HEK293 (cell line): Measurements from ENCODE around the gene ZNF19.

Experiments
- CTCF ChIA-PET: fragments of 350-600 bp; formaldehyde crosslinking; extraction: SDS; loops from one replicate; lab custom pipeline; 2021; ENCODE audit warnings: antibody characterized with exemption; lab: Yijun Ruan, JAX
- POLR2A ChIA-PET: fragments of 300-600 bp; formaldehyde crosslinking; extraction: SDS; loops from one replicate; lab custom pipeline; 2020; ENCODE audit warnings: antibody characterized with exemption, inconsistent platforms; lab: Yijun Ruan, JAX
- H3K27ac ChIP-seq: fragments of 200-500 bp; sonication (Bioruptor generic); 2 replicates; pipeline ENCODE4 v1.5.1; 2014; ENCODE audit warnings: low read depth, low read length, control low read depth, inconsistent platforms; ENCODE audit errors: extremely low read depth
- H3K36me3 ChIP-seq, 2 experiments: fragments of 200-500 bp in 1 of 2; sonication (Bioruptor generic) in 1 of 2; 1 replicate in 1 of 2; 2 replicates in 1 of 2; pipeline ENCODE4 v1.5.1; 2014 to 2017; ENCODE audit warnings: inconsistent platforms in 2 of 2, low read length in 2 of 2; ENCODE audit not compliant: control insufficient read depth in 2 of 2, insufficient read depth in 1 of 2
- H3K4me1 ChIP-seq: fragments of 200-500 bp; sonication (Bioruptor generic); 2 replicates; pipeline ENCODE4 v1.5.1; 2014; ENCODE audit warnings: mild to moderate bottlenecking, low read length, inconsistent platforms; ENCODE audit not compliant: control insufficient read depth, insufficient read depth
- H3K4me3 ChIP-seq: 2 replicates; pipeline ENCODE4 v1.5.1; 2011; ENCODE audit warnings: low read depth, mild to moderate bottlenecking, control low read depth, low read length, moderate library complexity
- H3K9me3 ChIP-seq: fragments of 200-500 bp; sonication (Bioruptor generic); 2 replicates; pipeline ENCODE4 v1.5.1; 2014; ENCODE audit warnings: low read depth, low read length, inconsistent platforms; ENCODE audit not compliant: control insufficient read depth, insufficient read depth
- FEZF1 ChIP-seq: fragments of 450-650 bp; formaldehyde crosslinking; IDR thresholded peaks from 2 replicates; pipeline ENCODE4 v1.5.1; 2016; ENCODE audit warnings: missing biosample characterization, missing genetic modification characterization
- PRDM10 ChIP-seq: fragments of 450-650 bp; formaldehyde crosslinking; IDR thresholded peaks from 2 replicates; pipeline ENCODE4 v1.5.1; 2016; ENCODE audit warnings: missing biosample characterization, missing genetic modification characterization
- PRDM4 ChIP-seq: fragments of 450-650 bp; formaldehyde crosslinking; IDR thresholded peaks from 2 replicates; pipeline ENCODE4 v1.5.1; 2017; ENCODE audit warnings: missing biosample characterization, missing genetic modification characterization
- REST ChIP-seq: fragments of 450-650 bp; formaldehyde crosslinking; IDR thresholded peaks from 2 replicates; pipeline ENCODE4 v1.5.1; 2016; ENCODE audit warnings: missing biosample characterization, missing genetic modification characterization
- SALL2 ChIP-seq: fragments of 450-650 bp; formaldehyde crosslinking; IDR thresholded peaks from 2 replicates; pipeline ENCODE4 v1.5.0; 2017; ENCODE audit warnings: missing biosample characterization, mild to moderate bottlenecking, missing genetic modification characterization, borderline replicate concordance
- SCRT2 ChIP-seq: fragments of 450-650 bp; formaldehyde crosslinking; IDR thresholded peaks from 2 replicates; pipeline ENCODE4 v1.5.1; 2016; ENCODE audit warnings: missing biosample characterization, missing genetic modification characterization
- ZNF132 ChIP-seq: fragments of 450-650 bp; formaldehyde crosslinking; IDR thresholded peaks from 2 replicates; pipeline ENCODE4 v1.5.1; 2017; ENCODE audit warnings: missing biosample characterization, missing genetic modification characterization, borderline replicate concordance
- ZNF140 ChIP-seq: fragments of 450-650 bp; formaldehyde crosslinking; IDR thresholded peaks from 2 replicates; pipeline ENCODE4 v1.5.1; 2016; ENCODE audit warnings: missing biosample characterization, missing genetic modification characterization
- ZNF155 ChIP-seq: fragments of 450-650 bp; formaldehyde crosslinking; IDR thresholded peaks from 2 replicates; pipeline ENCODE4 v1.5.1; 2016; ENCODE audit warnings: missing biosample characterization, missing genetic modification characterization
- ZNF16 ChIP-seq: fragments of 450-650 bp; formaldehyde crosslinking; IDR thresholded peaks from 2 replicates; pipeline ENCODE4 v1.5.1; 2016; ENCODE audit warnings: low read depth, missing biosample characterization, missing genetic modification characterization
- ZNF449 ChIP-seq: fragments of 450-650 bp; formaldehyde crosslinking; IDR thresholded peaks from 2 replicates; pipeline ENCODE4 v1.5.1; 2017; ENCODE audit warnings: missing biosample characterization, mild to moderate bottlenecking, missing genetic modification characterization, moderate library complexity
- ZNF514 ChIP-seq: fragments of 450-650 bp; formaldehyde crosslinking; IDR thresholded peaks from 2 replicates; pipeline ENCODE4 v1.5.1; 2016; ENCODE audit warnings: missing biosample characterization, missing genetic modification characterization
- ZNF530 ChIP-seq: fragments of 450-650 bp; formaldehyde crosslinking; IDR thresholded peaks from 2 replicates; pipeline ENCODE4 v1.5.1; 2016; ENCODE audit warnings: low read depth, missing biosample characterization, missing genetic modification characterization
- ZNF596 ChIP-seq: fragments of 450-650 bp; IDR thresholded peaks from 2 replicates; pipeline ENCODE4 v1.5.0; 2018; ENCODE audit warnings: missing biosample characterization, mild to moderate bottlenecking, missing genetic modification characterization, moderate library complexity
- ZNF610 ChIP-seq: fragments of 450-650 bp; formaldehyde crosslinking; IDR thresholded peaks from 2 replicates; pipeline ENCODE4 v1.5.1; 2016; ENCODE audit warnings: missing biosample characterization, missing genetic modification characterization, borderline replicate concordance
- ZNF76 ChIP-seq: fragments of 450-650 bp; formaldehyde crosslinking; IDR thresholded peaks from 2 replicates; pipeline ENCODE4; 2016; ENCODE audit warnings: low read depth, missing biosample characterization, missing genetic modification characterization, borderline replicate concordance
- ZNF777 ChIP-seq: fragments of 450-650 bp; formaldehyde crosslinking; IDR thresholded peaks from 2 replicates; pipeline ENCODE4 v1.5.1; 2017; ENCODE audit warnings: missing biosample characterization, missing genetic modification characterization, borderline replicate concordance
- ZNF843 ChIP-seq: fragments of 450-650 bp; formaldehyde crosslinking; IDR thresholded peaks from 2 replicates; pipeline ENCODE4 v1.5.1; 2016; ENCODE audit warnings: missing biosample characterization, missing genetic modification characterization
- TF ChIP-seq, protein P1 (sequence below): fragments of 450-650 bp; formaldehyde crosslinking; IDR thresholded peaks from 2 replicates; pipeline ENCODE4 v1.5.1; 2016; ENCODE audit warnings: missing biosample characterization, missing genetic modification characterization
- TF ChIP-seq, protein P2 (sequence below): fragments of 450-650 bp; formaldehyde crosslinking; IDR thresholded peaks from 2 replicates; pipeline ENCODE4 v1.5.1; 2016; ENCODE audit warnings: missing biosample characterization, missing genetic modification characterization, low read depth

The ZNF19 gene

DNA sequence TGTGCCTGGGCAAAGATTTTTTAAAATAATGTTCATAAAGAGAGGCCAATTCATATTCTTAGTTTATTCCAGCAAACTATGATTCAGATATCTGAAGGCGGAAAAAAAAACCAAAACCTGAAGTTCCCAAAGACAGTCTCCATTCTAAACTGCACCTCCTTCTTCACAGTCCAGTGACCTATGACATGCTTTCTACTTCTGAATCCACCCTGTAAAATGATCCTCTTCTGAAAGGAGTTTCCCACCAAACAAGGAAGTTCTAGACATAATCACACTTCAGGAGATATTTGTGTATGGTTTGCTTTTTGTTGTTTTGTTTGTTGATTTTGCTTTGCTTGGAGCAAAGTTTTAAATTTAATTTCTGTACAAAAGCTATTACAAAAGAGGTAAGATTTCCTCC, 24.2 kb upstream of the ZNF19 start:
- no peak overlapping the region for H3K27ac ChIP-seq
- no peak overlapping the region for H3K4me3 ChIP-seq
- ChIA-PET CTCF (interaction anchor here (0.7 to 1.0 kb wide), 2 partner anchors 25 to 101 kb away, joined by 3 read pairs; no protein-coding TSS in a partner anchor), POLR2A (no interaction called here)
- no peak for TF ChIP-seq PRDM10 (tag by site-specific recombination)
- no peak for TF ChIP-seq ZNF777
- no peak for TF ChIP-seq PRDM4 (tag by site-specific recombination)
- no peak for TF ChIP-seq ZNF16 (tag by site-specific recombination)
- TF ChIP-seq, all 188 proteins: peak for 0
- Histone ChIP-seq H3K4me1 (no peaks in the 10 kb centered on the region), H3K36me3 (no peaks in the 10 kb centered on the region), H3K9me3 (no peaks in the 10 kb centered on the region)

- POLR2A ChIA-PET: no interaction called here
- Histone ChIP-seq H3K27ac (no peak overlapping the region), H3K4me3 (no peak overlapping the region), H3K36me3 (no peaks in the 10 kb centered on the region), H3K4me1 (no peaks in the 10 kb centered on the region), H3K9me3 (no peaks in the 10 kb centered on the region)
- CTCF ChIA-PET: no interaction called here
- TF ChIP-seq ZNF596 (tag by site-specific recombination) (no peak), ZNF132 (tag by site-specific recombination) (no peak), ZNF610 (tag by site-specific recombination) (no peak), FEZF1 (no peak), ZNF843 (tag by site-specific recombination) (no peak), SALL2 (no peak), ZNF76 (tag by site-specific recombination) (no peak), REST (no peak), ZNF140 (no peak), ZNF514 (tag by site-specific recombination) (no peak), ZNF530 (tag by site-specific recombination) (no peak), SCRT2 (tag by site-specific recombination) (no peak), ZNF449 (tag by site-specific recombination) (no peak), ZNF155 (tag by site-specific recombination) (no peak)
- TF ChIP-seq, protein P1, sequence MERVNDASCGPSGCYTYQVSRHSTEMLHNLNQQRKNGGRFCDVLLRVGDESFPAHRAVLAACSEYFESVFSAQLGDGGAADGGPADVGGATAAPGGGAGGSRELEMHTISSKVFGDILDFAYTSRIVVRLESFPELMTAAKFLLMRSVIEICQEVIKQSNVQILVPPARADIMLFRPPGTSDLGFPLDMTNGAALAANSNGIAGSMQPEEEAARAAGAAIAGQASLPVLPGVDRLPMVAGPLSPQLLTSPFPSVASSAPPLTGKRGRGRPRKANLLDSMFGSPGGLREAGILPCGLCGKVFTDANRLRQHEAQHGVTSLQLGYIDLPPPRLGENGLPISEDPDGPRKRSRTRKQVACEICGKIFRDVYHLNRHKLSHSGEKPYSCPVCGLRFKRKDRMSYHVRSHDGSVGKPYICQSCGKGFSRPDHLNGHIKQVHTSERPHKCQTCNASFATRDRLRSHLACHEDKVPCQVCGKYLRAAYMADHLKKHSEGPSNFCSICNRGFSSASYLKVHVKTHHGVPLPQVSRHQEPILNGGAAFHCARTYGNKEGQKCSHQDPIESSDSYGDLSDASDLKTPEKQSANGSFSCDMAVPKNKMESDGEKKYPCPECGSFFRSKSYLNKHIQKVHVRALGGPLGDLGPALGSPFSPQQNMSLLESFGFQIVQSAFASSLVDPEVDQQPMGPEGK (tag by site-specific recombination): no peak
- TF ChIP-seq, protein P2, sequence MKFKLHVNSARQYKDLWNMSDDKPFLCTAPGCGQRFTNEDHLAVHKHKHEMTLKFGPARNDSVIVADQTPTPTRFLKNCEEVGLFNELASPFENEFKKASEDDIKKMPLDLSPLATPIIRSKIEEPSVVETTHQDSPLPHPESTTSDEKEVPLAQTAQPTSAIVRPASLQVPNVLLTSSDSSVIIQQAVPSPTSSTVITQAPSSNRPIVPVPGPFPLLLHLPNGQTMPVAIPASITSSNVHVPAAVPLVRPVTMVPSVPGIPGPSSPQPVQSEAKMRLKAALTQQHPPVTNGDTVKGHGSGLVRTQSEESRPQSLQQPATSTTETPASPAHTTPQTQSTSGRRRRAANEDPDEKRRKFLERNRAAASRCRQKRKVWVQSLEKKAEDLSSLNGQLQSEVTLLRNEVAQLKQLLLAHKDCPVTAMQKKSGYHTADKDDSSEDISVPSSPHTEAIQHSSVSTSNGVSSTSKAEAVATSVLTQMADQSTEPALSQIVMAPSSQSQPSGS (tag by site-specific recombination): no peak
These were observed 17.9 kb upstream of the ZNF19 start for GRCh38 chr16:71507061-71507460.
